GM18870 (cell line): ENCODE data around the gene PRIMA1.

Experiments used
- ATAC-seq: cut with Tn5 transposase; IDR thresholded peaks from one replicate; pipeline ENCODE4 v1.9.1; 2021; ENCODE audit warnings: moderate library complexity; ENCODE audit not compliant: unreplicated experiment

PRIMA1 gene

GRCh38 chr14:93759719-93760307 lies 28.5 kb downstream of the PRIMA1 start:
- ATAC-seq = no peak

- no peak for ATAC-seq
These were observed 31.1 kb downstream of the PRIMA1 start for GRCh38 chr14:93757206-93757605.

- ATAC-seq = no peak
These were observed 34.6 kb downstream of the PRIMA1 start for GRCh38 chr14:93753647-93754046.

GRCh38 chr14:93752980-93753561 lies 35.2 kb downstream of the PRIMA1 start:
- no peak for ATAC-seq

GRCh38 chr14:93751946-93752655 lies 36.2 kb downstream of the PRIMA1 start:
- no peak for ATAC-seq

GRCh38 chr14:93749076-93749420 lies 39.2 kb downstream of the PRIMA1 start:
- ATAC-seq = no peak

- no peak for ATAC-seq
These were observed 39.8 kb downstream of the PRIMA1 start for GRCh38 chr14:93748208-93749075.

GRCh38 chr14:93747560-93747959 lies 40.7 kb downstream of the PRIMA1 start:
- ATAC-seq = no peak

GRCh38 chr14:93747102-93747501 lies 41.2 kb downstream of the PRIMA1 start:
- ATAC-seq = no peak

- no peak for ATAC-seq
These were observed 42.5 kb downstream of the PRIMA1 start for GRCh38 chr14:93745603-93746273.

GRCh38 chr14:93744876-93745275 lies 43.4 kb downstream of the PRIMA1 start:
- no peak for ATAC-seq

- ATAC-seq = no peak
These were observed 44.1 kb downstream of the PRIMA1 start for GRCh38 chr14:93744176-93744575.

GRCh38 chr14:93743270-93744060 lies 44.8 kb downstream of the PRIMA1 start:
- ATAC-seq = no peak

- ATAC-seq = no peak
These were observed 45.5 kb downstream of the PRIMA1 start for GRCh38 chr14:93742761-93743160.

GRCh38 chr14:93741556-93742230 lies 46.6 kb downstream of the PRIMA1 start:
- ATAC-seq = no peak

GRCh38 chr14:93737634-93738033 lies 50.7 kb downstream of the PRIMA1 start:
- ATAC-seq = no peak

- ATAC-seq = no peak
These were observed 51.8 kb downstream of the PRIMA1 start for GRCh38 chr14:93736378-93737014.

- no peak for ATAC-seq
These were observed 53.1 kb downstream of the PRIMA1 start for GRCh38 chr14:93735206-93735605.
